ENCODE results near the gene PHF24.

- TF ChIP-seq CTCF (IDR thresholded peaks at IDR 0.05) (no peak), POLR2A (IDR thresholded peaks at IDR 0.05) (no peak)
Observed at GRCh38 chr9:34999576-34999975, 41.5 kb downstream of the PHF24 start.
